ENCODE results near the gene TM9SF1. TPM values are rescaled to one million over a fixed set of nuclear protein-coding genes. Genes with fewer than 3 reads are reported as not detected.

The TM9SF1 gene
- total and polyA plus RNA-seq, 2 of the 13 experiments (the other 11 are each of a cell fraction or from before 2014, with no cell fraction given): 83.2 to 110 TPM

GRCh38 chr14:24212924-24213865 is 18.0 kb upstream of the TM9SF1 start, which contains the start of gene CHMP4A (continued):
- TF ChIP-seq AHDC1 (CRISPR knock-in tag; IDR thresholded peaks at IDR 0.05; ENCODE audit: borderline replicate concordance) (no peak), ZNF589 (CRISPR knock-in tag; conservative IDR thresholded peaks at IDR 0.05) (peak; percentile 69; the same call in 1 of the 2 replicates), TBL1XR1 (IDR thresholded peaks at IDR 0.05; ENCODE audit: borderline replicate concordance, low read length, partially characterized antibody) (peak; percentile 80), ZHX1 (CRISPR knock-in tag; IDR thresholded peaks at IDR 0.05; ENCODE audit: low read depth) (peak; percentile 97), ZNF331 (CRISPR knock-in tag; IDR thresholded peaks at IDR 0.05) (peak; percentile 88), CSRNP1 (CRISPR knock-in tag; IDR thresholded peaks at IDR 0.05) (peak; percentile 96; the same call in 1 of the 2 replicates), THAP11 (CRISPR knock-in tag; IDR thresholded peaks at IDR 0.05) (peak; percentile 96), AKAP8 (CRISPR knock-in tag; IDR thresholded peaks at IDR 0.05) (peak; percentile 95), PHB2 (IDR thresholded peaks at IDR 0.05; ENCODE audit: partially characterized antibody) (no peak), ZNF761 (CRISPR knock-in tag; conservative IDR thresholded peaks at IDR 0.05) (peak; percentile 98), ZNF547 (CRISPR knock-in tag; IDR thresholded peaks at IDR 0.05) (peak; percentile 98), ARID3A (IDR thresholded peaks at IDR 0.05; ENCODE audit: low read depth, low read length) (no peak; the same call in 1 of the 2 replicates), MXD3 (CRISPR knock-in tag; IDR thresholded peaks at IDR 0.05) (peak; percentile 99), SRSF1 (optimal IDR thresholded peaks at IDR 0.05; ENCODE audit: low read depth, low read length) (peak; percentile 96), ZNF230 (CRISPR knock-in tag; IDR thresholded peaks at IDR 0.05) (peak; percentile 99), ZNF891 (CRISPR knock-in tag; IDR thresholded peaks at IDR 0.05) (peak; percentile 99)
